ENCODE measurements around the gene NRP2. TPM values are rescaled to one million over a fixed set of nuclear protein-coding genes. Genes with fewer than 3 reads are reported as not detected.

The NRP2 gene
- polyA plus RNA-seq, 1 experiment = 114 TPM

DNA sequence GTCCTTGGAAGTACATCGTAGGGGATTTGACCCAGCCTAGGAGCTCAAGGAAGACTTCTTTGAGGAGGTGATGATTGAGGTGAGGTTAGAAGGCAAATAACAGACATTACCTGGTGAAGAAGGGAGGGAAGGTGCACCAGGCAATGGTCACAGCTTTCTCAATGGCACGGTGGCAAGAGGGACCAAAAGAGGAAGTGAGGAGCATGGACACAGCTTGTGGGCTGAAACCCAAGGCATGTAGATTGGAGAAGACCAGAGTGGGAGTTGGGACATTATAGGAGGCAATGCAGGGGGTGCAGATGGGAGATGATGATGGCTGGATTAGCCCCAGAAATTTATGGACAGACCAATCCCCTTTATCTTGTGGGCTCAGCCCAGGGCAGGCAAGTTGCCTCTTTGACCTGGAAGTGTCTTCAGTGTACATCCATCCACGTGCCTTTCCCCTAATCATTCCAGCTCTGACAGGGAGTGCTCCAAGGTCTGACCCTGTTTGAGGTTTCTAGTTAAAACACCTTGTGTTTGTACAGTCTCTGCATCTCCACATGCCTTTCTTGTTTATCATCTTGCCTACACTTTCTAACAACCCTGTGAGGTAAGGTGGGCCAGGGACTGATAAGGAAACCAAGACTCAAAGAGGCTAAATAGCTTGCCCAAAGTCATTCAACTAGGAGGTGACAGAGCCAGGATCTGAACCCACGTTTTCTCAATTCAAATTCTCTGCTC lies 59.1 kb downstream of the NRP2 start:
- Histone ChIP-seq H3K27me3 (ENCODE audit: control insufficient read depth, insufficient read depth, low read length) (no peaks in the 10 kb centered on the region), H3K9me3 (ENCODE audit: control insufficient read depth, insufficient read depth, low read length) (no peaks in the 10 kb centered on the region), H3K4me3 (ENCODE audit: low read depth, low read length) (no peak overlapping the region), H3K27ac (ENCODE audit: low read depth, low read length) (no peak overlapping the region)
- CTCF ChIA-PET = interaction anchor here (1.0 kb wide), 1 partner anchor 62 kb away, joined by 3 read pairs; no protein-coding TSS in a partner anchor
- DNase-seq (ENCODE audit: low read depth, low spot score) = no peak
- TF ChIP-seq CTCF (IDR thresholded peaks at IDR 0.05; ENCODE audit: low read depth, low read length) = no peak
- POLR2A ChIA-PET = no interaction called here

GRCh38 chr2:205743137-205743536 lies 60.8 kb downstream of the NRP2 start:
- TF ChIP-seq CTCF (IDR thresholded peaks at IDR 0.05; ENCODE audit: low read depth, low read length) = no peak
- Histone ChIP-seq H3K27ac (ENCODE audit: low read depth, low read length) (no peak overlapping the region), H3K27me3 (ENCODE audit: control insufficient read depth, insufficient read depth, low read length) (no peaks in the 10 kb centered on the region), H3K4me3 (ENCODE audit: low read depth, low read length) (no peak overlapping the region), H3K9me3 (ENCODE audit: control insufficient read depth, insufficient read depth, low read length) (no peaks in the 10 kb centered on the region)
- ChIA-PET POLR2A (no interaction called here), CTCF (no interaction called here)
- DNase-seq (ENCODE audit: low read depth, low spot score) = no peak

DNA sequence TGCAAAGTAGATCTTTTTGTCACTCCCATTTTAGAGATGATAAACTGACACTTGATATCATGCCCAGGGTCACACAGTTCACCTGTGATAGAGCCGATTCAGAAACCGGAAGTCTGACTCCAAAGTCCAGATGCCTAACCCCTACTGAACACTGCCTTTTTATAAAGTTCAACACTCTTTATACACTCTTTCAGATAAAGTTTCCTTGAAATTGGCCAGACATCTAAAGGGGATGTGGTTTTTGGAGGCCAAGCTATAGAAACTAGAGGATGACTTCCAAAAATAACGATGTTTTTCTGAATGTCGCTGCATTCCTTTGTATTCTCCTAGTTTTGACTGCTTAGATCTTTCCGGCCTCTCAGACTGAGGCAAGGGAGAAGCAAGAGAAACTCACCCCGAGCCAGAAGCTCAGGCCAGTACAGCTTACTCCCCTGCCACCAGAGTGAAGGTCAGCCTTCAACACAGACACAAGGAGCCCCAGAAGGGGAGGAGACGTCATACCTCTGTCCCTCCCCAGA lies 61.8 kb downstream of the NRP2 start:
- DNase-seq (ENCODE audit: low read depth, low spot score) = no peak
- no peaks in the 10 kb centered on the region for H3K9me3 ChIP-seq (ENCODE audit: control insufficient read depth, insufficient read depth, low read length)
- H3K27ac ChIP-seq (ENCODE audit: low read depth, low read length) = no peak overlapping the region
- CTCF ChIA-PET = interaction anchor here (0.6 kb wide), 1 partner anchor 183 kb away, joined by 3 read pairs; no protein-coding TSS in a partner anchor
- H3K4me3 ChIP-seq (ENCODE audit: low read depth, low read length) = no peak overlapping the region
- no peak for TF ChIP-seq CTCF (IDR thresholded peaks at IDR 0.05; ENCODE audit: low read depth, low read length)
- POLR2A ChIA-PET = no interaction called here
- H3K27me3 ChIP-seq (ENCODE audit: control insufficient read depth, insufficient read depth, low read length) = no peaks in the 10 kb centered on the region

DNA sequence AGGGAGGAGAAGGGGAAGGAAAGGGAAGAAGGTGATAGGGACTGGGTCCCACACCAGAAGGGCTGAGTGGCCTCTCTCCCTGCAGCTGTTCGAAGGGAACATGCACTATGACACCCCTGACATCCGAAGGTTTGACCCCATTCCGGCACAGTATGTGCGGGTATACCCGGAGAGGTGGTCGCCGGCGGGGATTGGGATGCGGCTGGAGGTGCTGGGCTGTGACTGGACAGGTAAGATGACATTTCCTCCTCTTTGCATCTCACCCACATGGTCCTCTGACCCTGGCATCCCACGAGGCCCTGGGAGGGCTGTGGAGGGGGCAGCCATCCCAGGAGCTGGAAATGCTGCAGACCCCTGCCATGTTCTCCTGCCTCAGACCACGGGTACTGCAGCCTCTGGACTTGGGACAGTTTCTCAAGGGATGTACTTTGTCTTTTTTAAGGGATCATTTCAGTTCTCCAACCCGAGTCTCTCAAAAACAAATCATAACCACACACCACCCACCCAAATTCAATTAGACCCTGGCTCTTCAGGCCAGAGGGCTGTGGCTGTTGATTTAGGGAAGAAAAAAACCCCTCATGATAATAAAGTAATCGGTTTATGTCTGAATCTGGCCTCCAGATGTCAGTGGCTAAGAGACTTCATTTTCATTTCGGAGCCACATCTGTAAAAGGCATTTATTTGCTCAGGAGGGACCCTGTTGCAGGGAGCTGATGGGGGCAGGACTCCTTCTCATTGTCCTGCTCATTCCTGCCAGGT lies 63.5 kb downstream of the NRP2 start:
- Histone ChIP-seq H3K4me3 (ENCODE audit: low read depth, low read length) (no peak overlapping the region), H3K9me3 (ENCODE audit: control insufficient read depth, insufficient read depth, low read length) (no peaks in the 10 kb centered on the region), H3K27ac (ENCODE audit: low read depth, low read length) (no peak overlapping the region), H3K27me3 (ENCODE audit: control insufficient read depth, insufficient read depth, low read length) (no peaks in the 10 kb centered on the region)
- POLR2A ChIA-PET = no interaction called here
- TF ChIP-seq CTCF (IDR thresholded peaks at IDR 0.05; ENCODE audit: low read depth, low read length) = no peak
- DNase-seq (ENCODE audit: low read depth, low spot score) = no peak
- CTCF ChIA-PET = interaction anchor here (1.0 kb wide), 1 partner anchor 181 kb away, joined by 3 read pairs; no protein-coding TSS in a partner anchor

GRCh38 chr2:205746420-205746785 lies 64.1 kb downstream of the NRP2 start:
- Histone ChIP-seq H3K27me3 (ENCODE audit: control insufficient read depth, insufficient read depth, low read length) (no peaks in the 10 kb centered on the region), H3K27ac (ENCODE audit: low read depth, low read length) (no peak overlapping the region), H3K9me3 (ENCODE audit: control insufficient read depth, insufficient read depth, low read length) (no peaks in the 10 kb centered on the region), H3K4me3 (ENCODE audit: low read depth, low read length) (no peak overlapping the region)
- ChIA-PET CTCF (no interaction called here), POLR2A (interaction anchor here (0.6 kb wide), 1 partner anchor 54 kb away, joined by 8 read pairs; no protein-coding TSS in a partner anchor)
- DNase-seq (ENCODE audit: low read depth, low spot score) = no peak
- TF ChIP-seq CTCF (IDR thresholded peaks at IDR 0.05; ENCODE audit: low read depth, low read length) = no peak

Measured in AG04450 (cell line).